ENCODE measurements around the gene DIPK1C.

- TF ChIP-seq CTCF (conservative IDR thresholded peaks at IDR 0.05) (no peak), EZH2 (IDR thresholded peaks at IDR 0.05; ENCODE audit: low read depth) (no peak)
Observed at GRCh38 chr18:74427442-74428112, 29.5 kb downstream of the DIPK1C start.
